SK-N-SH (cell line): Measurements from ENCODE around the gene RFTN1. TPM values are rescaled to one million over a fixed set of nuclear protein-coding genes. Genes with fewer than 3 reads are reported as not detected.

Experiments used
- CTCF ChIA-PET: fragments of 300-600, 350-600 bp; formaldehyde crosslinking; extraction: SDS; loops from one replicate; lab custom pipeline; 2021; lab: Yijun Ruan, JAX
- POLR2A ChIA-PET: fragments of 350-600 bp; sonication (Branson Sonifier 250); formaldehyde crosslinking; extraction: SDS; loops from one replicate; lab custom pipeline; 2020; ENCODE audit warnings: antibody characterized with exemption, inconsistent platforms; lab: Yijun Ruan, JAX
- DNase-seq: peaks from one replicate; pipeline ENCODE4 v3.0.0; 2012
- H2AFZ ChIP-seq: fragments of 200-600 bp; sonication (generic); 2 replicates; pipeline ENCODE4 v1.8.1; 2016; ENCODE audit warnings: antibody characterized with exemption, mild to moderate bottlenecking, low read depth
- H3F3A ChIP-seq: fragments of 200-600 bp; sonication (generic); replicated peaks from 2 replicates; pipeline ENCODE3; 2016; ENCODE audit warnings: antibody characterized with exemption, mild to moderate bottlenecking; ENCODE audit not compliant: insufficient read depth
- H3K27ac ChIP-seq, 2 experiments: fragments of 200-500 bp in 1 of 2; fragments of 200-600 bp in 1 of 2; sonication (Bioruptor generic) in 1 of 2; sonication (generic), shearing (Covaris generic) in 1 of 2; 2 replicates each; pipeline versions ENCODE4 v1.5.1 to v1.6.1; 2014 to 2016; ENCODE audit warnings: low read depth in 2 of 2, inconsistent platforms in 1 of 2, low read length in 1 of 2, mild to moderate bottlenecking in 1 of 2, mixed read lengths in 1 of 2
- H3K27me3 ChIP-seq: fragments of 200-600 bp; sonication (generic), shearing (Covaris generic); 2 replicates; pipeline ENCODE4 v1.6.1; 2016; ENCODE audit warnings: mixed run types; ENCODE audit not compliant: insufficient read depth
- H3K36me3 ChIP-seq, 2 experiments: fragments of 200-500 bp in 1 of 2; fragments of 200-600 bp in 1 of 2; sonication (Bioruptor generic) in 1 of 2; sonication (generic) in 1 of 2; replicated peaks in 1 of 2; 2 replicates each; pipeline versions ENCODE3 to v1.5.1; 2014 to 2016; ENCODE audit warnings: low read length in 1 of 2, mild to moderate bottlenecking in 1 of 2; ENCODE audit not compliant: insufficient read depth in 2 of 2, control insufficient read depth in 1 of 2
- H3K4me1 ChIP-seq, 2 experiments: fragments of 200-500 bp in 1 of 2; fragments of 200-600 bp in 1 of 2; sonication (Bioruptor generic) in 1 of 2; sonication (generic), shearing (Covaris generic) in 1 of 2; 2 replicates each; pipeline versions ENCODE4 v1.5.1 to v1.6.1; 2014 to 2016; ENCODE audit warnings: low read depth in 1 of 2, low read length in 1 of 2, mixed run types in 1 of 2; ENCODE audit not compliant: insufficient read depth in 2 of 2, control insufficient read depth in 1 of 2
- H3K4me2 ChIP-seq: fragments of 200-600 bp; sonication (generic), shearing (Covaris generic); 2 replicates; pipeline ENCODE4 v1.6.1; 2017; ENCODE audit warnings: mixed run types
- H3K4me3 ChIP-seq, 2 experiments: fragments of 200-500 bp in 1 of 2; fragments of 200-600 bp in 1 of 2; sonication (Bioruptor generic) in 1 of 2; sonication (generic), shearing (Covaris generic) in 1 of 2; 2 replicates each; pipeline versions ENCODE4 v1.5.1 to v1.8.1; 2014 to 2016; ENCODE audit warnings: low read depth in 2 of 2, inconsistent platforms in 1 of 2, low read length in 1 of 2, mild to moderate bottlenecking in 1 of 2, mixed read lengths in 1 of 2, moderate library complexity in 1 of 2
- H3K79me2 ChIP-seq: fragments of 200-600 bp; sonication (generic); 2 replicates; pipeline ENCODE4 v1.8.1; 2017; ENCODE audit warnings: mild to moderate bottlenecking; ENCODE audit not compliant: insufficient read depth
- H3K9ac ChIP-seq: fragments of 200-600 bp; sonication (generic); 2 replicates; pipeline ENCODE4 v1.6.1; 2017; ENCODE audit warnings: mixed run types
- H3K9me2 ChIP-seq: fragments of 200-600 bp; sonication (generic); 2 replicates; pipeline ENCODE4 v1.6.1; 2017; ENCODE audit warnings: mixed run types
- H3K9me3 ChIP-seq: fragments of 200-600 bp; sonication (generic); 2 replicates; pipeline ENCODE4 v1.6.1; 2017; ENCODE audit warnings: mixed run types, mild to moderate bottlenecking, moderate library complexity
- H4K20me1 ChIP-seq: fragments of 200-600 bp; sonication (generic); 2 replicates; pipeline ENCODE4 v1.6.1; 2017; ENCODE audit warnings: mild to moderate bottlenecking, mixed run types; ENCODE audit not compliant: insufficient read depth
- CHD2 ChIP-seq: fragments of 150-350 bp; IDR thresholded peaks from 2 replicates; pipeline ENCODE4 v1.6.1; 2018; ENCODE audit warnings: low read length; ENCODE audit not compliant: partially characterized antibody
- CTCF ChIP-seq: fragments of 200-600 bp; sonication (generic); IDR thresholded peaks from 2 replicates; pipeline ENCODE4 v1.6.1; 2017; ENCODE audit warnings: antibody characterized with exemption, mild to moderate bottlenecking, moderate library complexity
- EP300 ChIP-seq, 2 experiments: IDR thresholded peaks; 2 replicates each; pipeline versions ENCODE4 v1.4.0 to v1.6.1; 2012; ENCODE audit warnings: borderline replicate concordance in 1 of 2, low read depth in 1 of 2, low read length in 1 of 2
- FOSL2 ChIP-seq: IDR thresholded peaks from 2 replicates; pipeline ENCODE4 v1.4.0; 2012; ENCODE audit warnings: low read depth, mild to moderate bottlenecking, moderate library complexity, borderline replicate concordance
- FOXM1 ChIP-seq: IDR thresholded peaks from 2 replicates; pipeline ENCODE4 v1.4.0; 2012; ENCODE audit warnings: low read depth, mild to moderate bottlenecking
- MAX ChIP-seq: IDR thresholded peaks from 2 replicates; pipeline ENCODE4 v1.4.0; 2012; ENCODE audit warnings: low read depth
- MEF2A ChIP-seq: IDR thresholded peaks from 2 replicates; pipeline ENCODE4 v1.4.0; 2012; ENCODE audit warnings: low read depth, borderline replicate concordance
- MXI1 ChIP-seq: IDR thresholded peaks from 2 replicates; pipeline ENCODE4 v1.6.1; 2012; ENCODE audit warnings: mild to moderate bottlenecking, low read depth, low read length, improper control_type of control experiment
- NFIC ChIP-seq: IDR thresholded peaks from 2 replicates; pipeline ENCODE4 v1.4.0; 2012; ENCODE audit warnings: borderline replicate concordance
- NRF1 ChIP-seq: IDR thresholded peaks from 2 replicates; pipeline ENCODE4 v1.6.1; 2012; ENCODE audit warnings: low read depth, mild to moderate bottlenecking, low read length
- POLR2AphosphoS5 ChIP-seq: IDR thresholded peaks from 2 replicates; pipeline ENCODE4 v1.6.1; 2012; ENCODE audit warnings: low read depth, low read length
- REST ChIP-seq: IDR thresholded peaks from 2 replicates; pipeline ENCODE4 v1.6.1; 2012; ENCODE audit warnings: mild to moderate bottlenecking, low read depth, low read length, moderate library complexity
- RFX5 ChIP-seq: IDR thresholded peaks from 2 replicates; pipeline ENCODE4 v1.6.1; 2012; ENCODE audit warnings: mild to moderate bottlenecking, improper control_type of control experiment, low read length
- TAF1 ChIP-seq: IDR thresholded peaks from 2 replicates; pipeline ENCODE4 v1.6.1; 2012; ENCODE audit warnings: low read depth, mild to moderate bottlenecking, low read length, moderate library complexity, borderline replicate concordance
- USF1 ChIP-seq: IDR thresholded peaks from 2 replicates; pipeline ENCODE4 v1.4.0; 2012; ENCODE audit warnings: low read depth, borderline replicate concordance
- YY1 ChIP-seq: IDR thresholded peaks from 2 replicates; pipeline ENCODE4 v1.4.0; 2012; ENCODE audit warnings: low read depth, mild to moderate bottlenecking
- WGBS: methylation state at CpG from one replicate; pipeline ENCODE4 v1.1.6; 2017; ENCODE audit warnings: low lambda C conversion rate; 5-methylcytosine and 5-hydroxymethylcytosine counted together
- polyA plus RNA-seq, 3 experiments: library from polyadenylated mRNA; depleted of rRNA; stranded (reverse); fragments of >200 nt; gene quantifications; 2 replicates each; pipeline ENCODE4 v1.2.3, GENCODE V29; 2012

The RFTN1 gene
- polyA plus RNA-seq, 1 of the 3 experiments (the other 2 are of a cell fraction), result 21.2 TPM

GRCh38 chr3:16369276-16369675 is 144.2 kb downstream of the RFTN1 start:
- no peaks in the 10 kb centered on the region for H4K20me1 ChIP-seq
- H3K9me2 ChIP-seq, result no peaks in the 10 kb centered on the region
- no peaks in the 10 kb centered on the region for H3F3A ChIP-seq
- DNase-seq, result no peak
- no peaks in the 10 kb centered on the region for H3K9me3 ChIP-seq
- no peak overlapping the region for H3K9ac ChIP-seq
- ChIA-PET CTCF (interaction anchor here (1.1 kb wide), 1 partner anchor 15 kb away, joined by 3 read pairs; no protein-coding TSS in a partner anchor), POLR2A (no interaction called here)
- no peaks in the 10 kb centered on the region for H3K79me2 ChIP-seq
- H3K36me3 ChIP-seq, result peaks cover 5 to 40% of the 10 kb centered on the region in 2 experiments
- H2AFZ ChIP-seq, result no peak overlapping the region
- H3K27ac ChIP-seq, result no peak overlapping the region
- H3K27me3 ChIP-seq, result no peaks in the 10 kb centered on the region
- H3K4me1 ChIP-seq, result no peaks in the 10 kb centered on the region; a peak in 1 of 4 replicates
- 95% methylated on average over 5 of the region's 5 CpGs for WGBS
- H3K4me2 ChIP-seq, result no peak overlapping the region
- H3K4me3 ChIP-seq, result no peak overlapping the region
- TF ChIP-seq TAF1 (no peak), MEF2A (no peak), CTCF (no peak), USF1 (no peak), NRF1 (no peak), NFIC (no peak), EP300 (IDR thresholded peaks at IDR 0.05; ENCODE audit: borderline replicate concordance in 1 of 2, low read depth in 1 of 2, low read length in 1 of 2) (no peak), POLR2AphosphoS5 (no peak), REST (no peak), FOXM1 (no peak), CHD2 (no peak), MXI1 (no peak), RFX5 (no peak), MAX (no peak), FOSL2 (no peak), YY1 (no peak)
